Spleen (tissue), 7 donors: Measurements from ENCODE around the gene LGR6.

ENCODE experiments used
- CTCF ChIP-seq, 11 experiments: fragments of 200-600 bp in 7 of 11; fragments of 450-650 bp in 4 of 11; sonication (generic) in 4 of 11; IDR thresholded peaks in 8 of 11; conservative IDR thresholded peaks in 3 of 11; 1 replicate in 7 of 11; 2 replicates in 4 of 11; pipeline versions ENCODE4 v1.4.0 to v1.8.0; 2016 to 2021; ENCODE audit warnings: antibody characterized with exemption in 11 of 11, inconsistent platforms in 4 of 11, mild to moderate bottlenecking in 1 of 11
- POLR2A ChIP-seq, 3 donors: fragments of 450-650 bp; IDR thresholded peaks; one replicate each; pipeline ENCODE4 v1.5.1; 2017; ENCODE audit warnings: antibody characterized with exemption in 3 of 3, mild to moderate bottlenecking in 1 of 3
- POLR2AphosphoS5 ChIP-seq, 3 donors: sonication (generic); formaldehyde crosslinking; IDR thresholded peaks; one replicate each; pipeline ENCODE4 v1.5.1; 2017; ENCODE audit warnings: antibody characterized with exemption in 3 of 3
- donor health status: DM: no; HTN: no; CAD: no; lungs with moderate emphysema.
- donor health status: DM: no; HTN: no; CAD: no.
- donor health status: DM: no; HTN: no; CAD: no.

- TF ChIP-seq CTCF (IDR thresholded peaks at IDR 0.05 in 8 of 11, conservative IDR thresholded peaks at IDR 0.05 in 3 of 11) (no peak), POLR2A (IDR thresholded peaks at IDR 0.05) (no peak), POLR2AphosphoS5 (IDR thresholded peaks at IDR 0.05) (peak; percentile 19 to 59 (median 47))
Measured at GRCh38 chr1:202164271-202165037, 29.1 kb upstream of the LGR6 start.
